ENCODE measurements around the gene TLR2. TPM values are rescaled to one million over a fixed set of nuclear protein-coding genes. Genes with fewer than 3 reads are reported as not detected.

Gene TLR2, protein sequence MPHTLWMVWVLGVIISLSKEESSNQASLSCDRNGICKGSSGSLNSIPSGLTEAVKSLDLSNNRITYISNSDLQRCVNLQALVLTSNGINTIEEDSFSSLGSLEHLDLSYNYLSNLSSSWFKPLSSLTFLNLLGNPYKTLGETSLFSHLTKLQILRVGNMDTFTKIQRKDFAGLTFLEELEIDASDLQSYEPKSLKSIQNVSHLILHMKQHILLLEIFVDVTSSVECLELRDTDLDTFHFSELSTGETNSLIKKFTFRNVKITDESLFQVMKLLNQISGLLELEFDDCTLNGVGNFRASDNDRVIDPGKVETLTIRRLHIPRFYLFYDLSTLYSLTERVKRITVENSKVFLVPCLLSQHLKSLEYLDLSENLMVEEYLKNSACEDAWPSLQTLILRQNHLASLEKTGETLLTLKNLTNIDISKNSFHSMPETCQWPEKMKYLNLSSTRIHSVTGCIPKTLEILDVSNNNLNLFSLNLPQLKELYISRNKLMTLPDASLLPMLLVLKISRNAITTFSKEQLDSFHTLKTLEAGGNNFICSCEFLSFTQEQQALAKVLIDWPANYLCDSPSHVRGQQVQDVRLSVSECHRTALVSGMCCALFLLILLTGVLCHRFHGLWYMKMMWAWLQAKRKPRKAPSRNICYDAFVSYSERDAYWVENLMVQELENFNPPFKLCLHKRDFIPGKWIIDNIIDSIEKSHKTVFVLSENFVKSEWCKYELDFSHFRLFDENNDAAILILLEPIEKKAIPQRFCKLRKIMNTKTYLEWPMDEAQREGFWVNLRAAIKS
- total RNA-seq = 81.6 TPM
- long read RNA-seq, full-length matches to known transcripts = 20 of 25 reads
- long read RNA-seq, partial matches to known transcripts = 0 of 25 reads
- long read RNA-seq, other reads (novel, unspliced or antisense) = 5 of 25 reads

DNA sequence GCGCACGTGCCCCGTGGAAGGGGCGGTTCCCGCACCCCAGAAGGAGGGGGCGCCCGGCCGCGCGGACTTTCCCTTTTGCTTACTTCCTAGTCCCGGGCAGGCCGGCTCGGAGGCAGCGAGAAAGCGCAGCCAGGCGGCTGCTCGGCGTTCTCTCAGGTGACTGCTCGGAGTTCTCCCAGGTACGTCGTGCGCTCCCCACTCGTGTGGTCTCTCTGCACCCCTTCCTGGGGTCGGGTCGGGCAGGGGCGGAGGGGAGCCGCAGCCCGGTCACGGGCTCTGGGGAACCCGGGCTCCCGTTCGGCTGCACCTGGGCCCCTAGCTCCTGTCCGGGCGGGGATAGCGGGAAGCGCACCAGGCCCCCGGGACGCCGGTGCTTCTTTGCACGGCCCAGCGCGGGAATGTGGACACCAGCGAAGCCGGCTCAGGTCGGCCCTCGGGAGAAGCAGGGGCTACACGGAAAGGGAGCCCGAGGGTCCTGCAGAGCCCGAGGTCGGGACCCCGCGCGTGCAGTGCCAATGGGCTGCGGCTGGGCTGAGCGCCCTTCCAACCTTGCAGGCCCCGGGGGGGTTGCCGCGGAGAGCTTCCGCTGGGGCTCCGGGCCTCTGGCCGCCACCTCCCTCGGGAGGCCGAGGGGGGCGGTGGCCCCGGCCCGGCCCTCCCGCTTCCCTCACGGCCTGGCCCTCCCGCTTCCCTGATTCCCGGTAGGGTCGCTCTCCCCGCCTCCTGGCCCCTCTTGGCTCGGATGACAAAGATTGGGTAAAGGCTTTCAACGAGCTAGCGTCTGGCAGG is at the start of gene TLR2:
Gene TLR2, plus strand, starts transcription at position 99 of the 789 bp plus-strand sequence. CDS start 18,628 bp downstream, outside the sequence.
- peak; percentile 97 for DNase-seq (ENCODE audit: low spot score)

DNA sequence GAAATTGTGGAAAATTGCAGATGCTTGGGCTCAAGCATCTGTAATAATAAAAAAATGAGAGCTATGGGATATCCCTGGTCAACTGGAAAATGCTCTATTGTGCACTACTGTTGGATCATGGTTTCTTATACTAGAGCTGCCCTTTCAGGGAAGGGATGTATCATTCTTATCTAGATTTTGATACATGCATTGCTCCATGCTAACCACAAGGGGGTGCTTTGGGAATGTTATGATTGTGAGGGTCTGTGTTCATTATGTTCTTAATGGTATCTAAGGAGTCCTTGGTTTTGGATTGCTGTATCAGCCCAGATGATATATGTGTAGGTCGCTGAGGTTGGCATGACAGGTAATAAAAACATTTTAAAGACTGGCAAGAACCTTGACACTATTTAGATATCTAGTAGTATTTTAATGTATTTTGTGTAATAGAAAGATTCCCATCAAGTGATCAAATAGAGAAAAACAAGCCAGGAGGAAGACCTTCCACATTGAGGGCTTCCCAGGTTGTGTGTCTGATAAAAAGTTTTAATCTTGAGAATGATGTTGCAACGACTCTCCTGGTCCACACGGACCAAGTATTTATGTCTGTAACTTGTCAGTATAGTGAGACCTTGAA is 49.2 kb upstream of the TLR2 start:
- DNase-seq (ENCODE audit: low spot score) = no peak

DNA sequence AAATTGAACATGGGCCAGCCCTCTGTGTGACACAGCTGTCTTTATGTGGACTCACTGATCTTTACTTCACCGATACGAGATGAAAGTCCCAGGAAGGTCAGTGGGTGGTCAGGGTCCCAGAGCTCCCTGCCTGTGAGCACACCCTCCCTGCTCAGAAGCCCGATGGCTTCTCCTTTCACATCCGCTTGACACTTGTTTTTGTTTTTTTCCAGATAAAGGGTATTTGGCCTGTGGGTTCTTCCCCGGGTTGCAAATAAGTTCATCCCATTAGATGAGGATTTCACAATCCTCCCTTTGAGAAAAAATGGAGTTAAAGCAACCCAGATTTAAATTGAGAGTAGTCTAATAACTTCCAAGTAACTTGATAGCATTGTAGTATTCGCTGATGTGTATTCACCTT is 48.2 kb upstream of the TLR2 start:
- no peak for DNase-seq (ENCODE audit: low spot score)

DNA sequence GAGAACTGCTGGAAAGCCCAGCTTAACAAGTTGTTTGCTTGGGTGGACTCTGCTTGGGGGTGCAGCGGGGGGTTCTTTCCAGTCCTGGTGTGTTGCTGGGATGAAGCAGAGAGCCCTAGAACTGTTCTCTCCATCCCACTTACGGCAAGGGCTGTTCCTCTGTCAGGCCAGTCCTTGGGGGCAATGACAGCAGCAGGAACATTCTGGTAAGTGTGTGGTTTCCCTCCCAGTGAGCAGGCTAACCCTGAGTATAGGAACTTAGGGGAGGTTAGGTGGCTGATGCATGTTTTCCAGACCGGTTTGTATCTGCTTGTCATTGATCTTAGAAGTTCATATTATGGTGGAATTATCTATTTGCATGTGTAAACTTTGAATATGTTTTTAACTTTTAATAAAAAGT is 46.9 kb upstream of the TLR2 start:
- DNase-seq (ENCODE audit: low spot score) = no peak

DNA sequence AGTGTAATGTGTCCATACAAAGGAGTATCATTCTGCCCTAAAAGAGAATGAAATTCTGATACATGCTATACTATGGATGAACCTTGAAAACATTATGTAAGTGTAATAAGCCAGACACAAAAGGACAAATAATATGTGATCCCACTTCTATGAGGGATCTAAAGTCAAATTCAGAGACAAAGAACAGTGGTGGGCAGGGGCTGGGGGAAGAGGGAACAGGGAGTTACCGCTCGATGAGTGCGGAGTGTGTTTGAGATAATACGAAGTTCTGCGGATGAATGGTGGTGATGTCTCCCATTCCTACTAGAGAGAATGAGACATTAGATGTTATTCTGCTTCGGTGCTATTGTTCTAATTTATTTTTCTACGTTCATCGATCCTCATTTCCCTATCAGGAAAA is 46.1 kb upstream of the TLR2 start:
- DNase-seq (ENCODE audit: low spot score) = no peak

DNA sequence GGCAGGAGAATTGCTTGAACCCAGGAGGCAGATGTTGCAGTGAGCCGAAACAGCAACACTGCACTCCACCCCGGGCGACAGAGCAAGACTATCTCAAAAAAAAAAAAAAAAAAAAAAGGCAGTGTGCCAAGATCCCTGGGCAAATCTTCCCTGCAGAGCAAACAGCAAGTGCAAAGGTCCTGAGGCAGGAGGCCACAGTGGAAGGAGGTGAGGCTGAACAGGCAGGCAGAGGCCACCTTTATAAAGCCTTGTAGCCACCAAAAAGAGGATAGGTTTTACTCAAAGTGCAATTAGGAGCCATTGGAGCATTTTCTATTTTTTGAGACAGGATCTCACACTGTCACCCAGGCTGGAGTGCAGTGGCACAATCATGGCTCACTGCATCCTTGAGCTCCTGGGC is 45.1 kb upstream of the TLR2 start:
- DNase-seq (ENCODE audit: low spot score) = no peak

DNA sequence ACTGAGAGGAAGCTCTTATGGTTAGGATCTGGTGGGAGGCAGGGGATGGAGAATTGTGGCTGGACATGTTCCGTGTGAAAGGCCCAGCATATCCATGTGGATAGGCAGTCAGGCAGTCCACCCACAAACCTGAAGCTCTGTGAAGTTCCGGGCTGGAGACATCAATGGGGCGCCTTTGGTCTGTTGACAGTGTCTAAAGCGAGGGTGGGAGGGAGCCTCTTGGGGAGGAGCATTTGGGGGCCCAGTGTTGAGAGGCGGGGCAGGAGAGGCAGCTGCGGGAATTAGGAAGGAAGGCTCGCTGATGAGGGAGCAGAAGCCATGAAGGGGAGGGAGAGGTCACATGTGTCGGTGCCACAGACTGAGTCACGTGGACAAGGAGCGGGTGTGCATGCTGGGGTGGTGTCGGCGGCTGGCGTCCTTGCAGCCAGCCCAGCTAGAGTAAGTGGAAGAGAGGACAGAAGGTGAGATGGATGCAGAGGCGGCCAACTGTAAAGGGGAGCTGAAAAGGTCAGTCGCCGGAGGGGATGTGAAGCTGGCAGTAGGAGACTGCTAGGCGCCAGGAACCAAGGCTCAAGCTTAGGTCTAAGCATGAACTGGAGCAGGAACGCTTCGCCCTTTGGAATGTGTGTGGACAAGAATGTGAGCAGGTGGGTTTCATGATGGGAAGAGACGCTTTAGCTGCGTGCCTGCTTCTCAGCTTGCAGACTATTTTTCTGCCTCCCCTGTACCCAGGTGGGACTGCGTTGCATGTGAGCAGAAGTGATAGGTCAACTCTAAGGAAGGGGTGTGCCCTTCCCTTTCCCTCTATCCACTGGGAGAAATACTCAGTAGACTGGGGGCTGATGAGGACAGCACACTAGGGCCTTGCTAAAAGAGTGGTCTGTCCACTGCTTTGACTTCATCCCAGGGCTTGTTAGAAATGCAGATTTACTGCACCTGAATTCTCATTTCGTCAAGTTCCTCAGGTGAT is 44.0 kb upstream of the TLR2 start:
- no peak for DNase-seq (ENCODE audit: low spot score)

DNA sequence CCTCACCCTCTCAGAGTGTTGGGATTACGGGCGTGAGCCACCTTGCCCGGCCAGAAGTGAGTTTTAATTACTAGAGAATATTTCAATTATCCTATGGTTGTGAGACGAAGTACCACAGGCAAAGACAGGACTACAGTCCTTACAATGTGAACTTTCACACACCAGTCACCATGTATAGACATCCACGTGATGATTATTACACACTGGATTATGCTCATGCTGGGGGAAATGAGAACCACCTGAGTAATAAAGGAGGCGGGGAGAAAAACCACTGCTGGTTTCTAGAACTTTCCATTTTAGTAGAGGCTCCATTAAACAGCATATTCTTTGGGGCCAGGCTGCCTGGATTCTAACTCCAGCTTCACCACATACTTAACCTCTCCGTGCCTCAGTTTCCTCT is 42.5 kb upstream of the TLR2 start:
- no peak for DNase-seq (ENCODE audit: low spot score)

DNA sequence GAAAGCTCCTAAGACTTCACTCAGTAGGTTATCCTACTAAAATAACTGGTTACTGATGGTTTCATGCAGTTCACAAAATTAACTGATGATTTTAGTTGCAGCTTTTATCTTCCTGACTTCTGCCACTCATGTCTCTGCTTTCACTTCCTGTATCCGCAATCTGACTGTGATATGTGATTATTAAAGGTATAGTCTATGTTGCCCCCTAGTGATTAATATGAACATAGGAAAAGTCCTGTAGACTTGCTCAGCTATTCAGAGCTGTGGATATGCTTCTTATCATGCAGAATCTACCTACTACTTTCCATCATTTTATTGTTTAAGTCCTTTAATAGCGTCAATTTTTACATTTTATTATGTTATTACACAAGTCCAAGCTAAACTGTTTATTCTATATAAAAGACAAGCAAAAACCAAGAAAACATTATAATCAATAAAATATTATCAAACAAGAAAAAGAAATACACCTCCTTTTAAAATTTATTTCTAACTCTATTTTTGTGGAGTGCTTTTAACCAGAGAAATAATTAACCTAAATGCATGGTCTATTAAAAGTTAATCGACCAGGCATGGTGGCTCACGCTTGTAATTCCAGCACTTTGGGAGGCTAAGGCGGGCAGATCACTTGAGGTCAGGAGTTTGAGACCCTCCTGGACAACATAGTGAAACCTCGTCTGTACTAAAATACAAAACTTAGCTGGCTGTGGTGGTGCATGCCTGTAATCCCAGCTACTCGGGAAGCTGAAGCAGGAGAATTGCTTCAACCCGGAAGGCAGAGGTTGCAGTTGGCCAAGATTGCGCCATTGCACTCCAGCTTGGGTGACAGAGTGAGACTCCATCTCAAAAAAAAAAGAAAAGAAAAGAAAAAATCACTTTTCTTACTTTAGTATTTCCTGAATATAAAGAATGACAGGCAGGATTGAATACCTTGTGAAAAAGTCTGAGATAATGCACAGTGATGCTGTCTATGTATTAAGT is 40.4 kb upstream of the TLR2 start:
- no peak for DNase-seq (ENCODE audit: low spot score)

DNA sequence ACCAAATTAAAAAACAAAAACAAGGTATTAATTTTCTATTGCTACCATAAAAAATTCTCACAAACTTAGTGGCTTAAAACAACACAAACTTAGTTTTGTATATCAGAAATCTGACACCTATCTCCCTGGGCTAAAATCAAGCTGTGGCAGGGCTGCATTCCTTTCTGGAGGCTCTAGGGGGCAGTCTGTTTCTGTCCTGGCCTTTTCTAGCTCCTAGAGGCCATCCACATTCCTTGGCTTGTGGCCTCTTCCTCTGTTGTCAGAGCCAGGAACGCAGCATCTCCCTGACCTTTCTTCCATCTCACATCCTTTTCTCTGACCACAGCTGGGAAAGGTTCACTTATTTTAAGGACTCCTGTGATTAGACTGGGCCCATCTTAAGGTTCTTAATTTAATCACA is 38.9 kb upstream of the TLR2 start:
- DNase-seq (ENCODE audit: low spot score) = no peak

DNA sequence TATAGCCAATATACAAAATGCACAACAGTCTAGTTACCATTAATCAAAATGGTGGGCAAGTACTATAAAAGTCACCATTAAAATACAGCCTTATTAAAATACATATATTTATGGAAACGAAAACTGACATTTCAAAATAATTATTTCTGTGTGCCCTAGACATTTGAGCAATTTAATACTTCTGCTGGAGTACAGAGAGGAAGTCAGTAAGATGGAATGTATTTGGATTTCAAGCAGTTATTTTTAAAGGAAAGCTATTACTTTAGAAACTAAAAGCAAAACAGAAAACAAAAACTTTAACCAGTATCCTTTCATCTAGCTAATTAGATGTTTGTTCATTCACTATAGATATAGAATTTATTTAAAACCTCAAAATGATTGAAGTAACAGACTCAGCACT is 37.8 kb upstream of the TLR2 start:
- no peak for DNase-seq (ENCODE audit: low spot score)

DNA sequence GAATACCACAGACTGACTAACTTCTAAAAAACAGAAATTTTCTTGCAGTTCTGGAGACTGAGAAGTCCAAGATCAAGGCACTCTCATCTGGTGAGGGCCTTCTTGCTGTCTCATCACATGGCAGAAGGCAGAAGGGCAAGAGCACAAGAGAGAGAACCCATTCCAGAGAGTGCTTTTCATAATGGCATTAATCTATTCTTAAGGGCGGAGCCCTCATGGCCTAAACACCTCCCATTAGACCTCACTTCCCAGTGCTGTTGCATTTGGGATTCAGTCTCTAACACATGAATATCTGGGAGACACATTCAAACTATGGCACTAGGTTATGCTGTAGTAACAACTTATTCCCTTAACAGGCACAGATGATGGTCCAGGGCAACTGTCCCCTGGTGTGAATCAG is 37.1 kb upstream of the TLR2 start:
- DNase-seq (ENCODE audit: low spot score) = no peak

DNA sequence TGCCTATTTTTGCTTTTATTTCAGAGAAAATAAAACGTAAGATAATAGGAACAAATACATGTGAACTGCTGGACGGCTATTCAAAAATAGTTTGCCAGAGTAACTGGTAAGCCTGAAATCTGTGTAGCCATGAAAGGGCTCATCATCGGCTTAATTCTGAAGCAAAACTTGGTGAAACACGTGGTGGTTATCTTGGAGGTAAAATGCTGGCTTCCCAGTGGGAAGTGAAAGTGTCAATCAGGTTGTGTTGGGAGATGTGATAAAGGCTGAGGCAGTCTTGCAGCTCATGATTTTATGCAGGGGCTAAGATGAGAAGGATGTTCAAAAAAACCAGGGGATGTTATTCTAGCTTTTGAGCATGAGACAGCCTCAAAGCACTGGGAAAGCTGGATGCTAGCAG is 36.1 kb upstream of the TLR2 start:
- no peak for DNase-seq (ENCODE audit: low spot score)

DNA sequence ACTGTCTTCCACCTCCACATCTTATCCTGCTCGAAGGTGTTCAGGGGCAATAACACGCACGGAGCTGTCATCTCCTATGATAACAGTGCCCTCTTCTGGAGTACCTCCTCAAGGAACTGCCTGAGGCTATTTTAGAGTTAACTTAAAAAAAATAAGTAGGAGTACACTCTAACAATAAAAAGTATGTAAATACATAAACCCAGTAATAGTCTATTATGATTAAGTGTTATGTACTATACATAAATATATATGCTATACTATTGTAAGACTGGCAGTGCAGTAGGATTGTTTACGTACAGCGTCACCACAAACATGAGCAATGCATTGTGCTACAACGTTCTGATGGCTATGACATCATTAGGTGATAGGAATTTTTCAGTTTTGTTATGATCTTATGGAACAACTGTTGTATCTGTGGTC is 34.5 kb upstream of the TLR2 start:
- no peak for DNase-seq (ENCODE audit: low spot score)

DNA sequence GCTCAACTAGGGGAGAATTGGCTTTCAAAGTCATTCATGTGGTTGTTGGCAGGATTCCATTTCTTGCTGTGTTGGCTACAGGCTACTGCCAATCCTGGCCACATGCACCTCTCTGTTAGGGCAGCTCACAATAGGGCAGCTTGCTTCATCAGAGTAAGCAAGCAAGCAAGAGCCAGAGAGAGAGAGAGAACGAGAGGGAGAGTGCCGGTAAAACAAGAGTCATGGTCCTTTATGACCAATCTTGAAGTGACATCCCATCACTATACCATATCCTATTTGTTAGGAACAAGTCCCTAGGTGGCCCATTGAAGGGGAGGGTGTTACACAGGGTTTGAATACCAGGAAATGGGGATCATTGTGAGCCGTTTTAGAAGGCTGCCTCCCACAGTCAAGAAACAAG is 33.0 kb upstream of the TLR2 start:
- no peak for DNase-seq (ENCODE audit: low spot score)

DNA sequence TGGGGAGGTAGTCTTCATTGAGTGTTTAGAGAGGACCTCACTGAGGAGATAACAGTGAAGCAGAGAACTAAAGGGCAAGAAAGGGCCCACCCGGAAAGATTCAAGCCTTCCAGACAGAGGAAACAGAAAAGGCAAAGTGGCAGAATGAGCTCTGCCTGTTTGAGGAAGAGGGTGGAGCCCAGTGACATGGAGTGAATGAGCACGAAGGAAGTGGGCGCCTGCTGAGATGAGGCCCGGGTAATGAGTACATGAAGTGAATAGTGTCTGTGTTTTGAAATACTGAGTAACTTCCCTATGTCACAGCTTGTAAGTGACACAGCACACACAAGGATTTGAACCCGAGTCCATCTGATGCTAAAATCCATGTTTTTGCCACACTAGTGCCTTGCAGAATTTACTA is 32.5 kb upstream of the TLR2 start:
- DNase-seq (ENCODE audit: low spot score) = no peak

DNA sequence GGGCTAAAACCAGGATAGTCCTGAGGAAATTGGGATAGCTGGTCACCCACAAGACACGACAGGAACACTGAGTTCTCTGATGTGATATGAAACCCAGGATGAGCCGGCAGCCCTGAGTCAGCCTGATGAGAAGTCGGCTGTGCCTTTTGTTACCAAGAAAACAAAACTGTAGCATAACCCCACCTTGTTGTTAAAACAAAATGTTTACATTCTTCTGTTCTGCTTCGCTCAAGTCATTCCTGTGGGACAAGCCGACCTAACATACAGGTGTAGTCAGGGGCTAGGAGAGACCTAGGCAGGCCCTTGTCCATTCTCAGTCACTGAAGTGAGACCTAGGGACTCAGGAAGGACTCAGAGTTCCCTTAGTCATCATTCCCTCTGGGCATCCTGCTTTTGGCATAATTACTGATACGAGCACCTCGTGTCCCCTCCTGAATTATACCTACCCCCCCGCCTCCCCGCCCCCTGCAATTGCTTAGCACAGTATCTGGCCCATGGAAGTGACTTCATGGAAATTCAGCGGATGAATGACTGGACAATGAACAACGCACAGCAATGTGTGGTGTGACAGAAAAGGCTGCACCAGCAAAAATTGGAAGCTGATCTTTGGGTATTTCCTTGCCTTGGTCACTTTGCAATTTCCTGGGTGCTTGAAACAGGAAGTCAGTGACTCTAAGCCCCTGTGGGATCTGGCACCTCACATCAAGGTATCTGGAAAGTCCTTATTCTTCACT is 31.9 kb upstream of the TLR2 start:
- no peak for DNase-seq (ENCODE audit: low spot score)

DNA sequence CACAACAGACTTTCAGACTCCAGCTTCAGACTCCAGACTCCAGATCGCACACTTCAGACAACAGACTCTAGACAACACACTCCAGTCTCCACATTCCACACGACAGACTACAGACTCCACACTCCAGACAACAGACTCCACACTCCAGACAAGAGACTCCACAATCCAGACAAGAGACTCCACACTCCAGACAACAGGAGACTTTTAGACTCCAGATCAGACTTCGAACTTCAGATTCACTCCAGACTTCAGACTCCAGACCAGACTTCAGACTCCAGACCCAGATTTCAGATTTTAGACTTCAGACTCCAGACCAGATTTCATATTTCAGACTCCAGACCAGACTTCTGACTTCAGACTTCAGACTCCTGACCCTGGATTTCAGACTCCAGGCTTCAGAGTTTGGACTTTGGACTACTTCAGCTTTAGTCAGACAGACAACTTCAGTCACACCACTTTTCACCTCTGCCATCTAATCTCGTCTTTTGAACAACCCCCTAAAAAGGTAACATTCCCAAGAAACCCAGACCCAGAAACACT is 29.0 kb upstream of the TLR2 start:
- no peak for DNase-seq (ENCODE audit: low spot score)

Measured in mesenteric fat pad (tissue), 1 donor.